GM10847 (cell line): ENCODE measurements around the gene DGKG.

ENCODE experiments used
- POLR2A ChIP-seq: IDR thresholded peaks from 2 replicates; pipeline ENCODE4 v1.6.1; 2011; ENCODE audit not compliant: insufficient read length; ENCODE audit errors: extremely low read depth

The DGKG gene

GRCh38 chr3:186361762-186362536 is at the start of gene DGKG:
Gene DGKG, minus strand, starts transcription at chr3:186362234. Its CDS starts 41,775 bp downstream, at chr3:186320459.
- no peak for TF ChIP-seq POLR2A

DNA sequence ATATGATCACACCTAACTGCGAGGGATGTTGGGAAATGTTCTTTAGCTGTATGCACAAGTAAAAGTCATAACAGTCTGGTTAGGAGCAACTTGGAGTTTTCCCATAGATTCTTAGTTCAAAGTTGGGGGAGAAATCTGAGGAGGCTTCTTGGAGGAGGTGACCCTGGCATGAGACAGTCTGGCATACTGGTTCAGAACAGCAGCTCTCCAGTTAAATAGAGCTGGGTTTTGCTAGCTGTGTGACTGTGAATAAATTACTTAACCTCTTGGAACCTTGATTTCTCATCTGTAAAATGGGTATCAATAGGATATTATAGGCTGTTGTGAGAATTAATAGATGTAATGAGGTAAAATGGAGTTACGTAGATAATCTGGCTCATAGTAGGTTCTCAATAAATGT is 49.1 kb upstream of the DGKG start:
- TF ChIP-seq POLR2A, result no peak

DNA sequence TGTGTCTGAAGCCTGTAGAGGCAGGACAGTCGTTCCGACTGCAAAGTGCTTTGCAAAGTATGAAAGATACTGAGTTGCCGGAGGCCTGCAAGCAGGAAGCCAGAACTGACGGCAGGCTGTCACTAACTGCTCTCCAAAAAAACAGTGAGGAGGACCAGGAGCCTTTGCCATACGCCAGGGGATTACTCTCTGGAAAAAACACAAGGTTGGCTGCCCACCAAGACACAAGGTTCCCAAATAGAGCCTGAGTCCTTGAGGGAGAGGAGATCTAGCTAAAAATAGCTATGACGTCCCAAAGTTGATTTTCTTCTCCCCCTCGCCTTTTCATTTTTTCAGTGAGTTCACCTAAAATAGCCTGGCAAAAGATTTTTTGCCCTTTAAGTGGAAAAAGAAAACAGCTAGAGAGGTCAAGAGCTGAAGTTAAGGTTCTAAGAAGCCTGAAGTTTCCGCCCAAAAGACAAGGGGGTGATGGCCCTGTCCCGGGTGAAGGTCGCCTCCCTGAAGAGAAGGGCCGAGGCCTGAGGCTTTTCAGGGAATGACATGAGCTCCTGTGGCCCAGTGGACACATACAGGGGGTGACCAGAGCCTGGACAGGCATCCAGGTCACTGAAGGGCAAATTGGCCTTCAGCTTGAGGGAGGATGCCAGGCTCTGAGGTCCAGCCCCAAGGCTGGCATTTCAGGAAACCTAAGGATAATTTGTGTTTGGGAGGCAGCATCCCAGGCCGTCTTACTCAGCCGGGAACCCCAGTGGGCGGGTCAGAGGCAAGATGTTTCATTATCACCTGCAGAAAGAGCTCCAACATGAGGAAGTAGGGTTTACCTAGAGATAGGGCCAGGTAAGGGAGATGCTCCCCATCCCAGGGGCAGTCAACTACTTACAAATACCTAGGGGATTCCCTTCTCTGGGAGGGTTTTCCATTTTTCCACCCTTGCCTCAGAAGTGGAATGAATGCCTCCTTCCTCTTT is 44.9 kb upstream of the DGKG start:
- TF ChIP-seq POLR2A, result no peak

DNA sequence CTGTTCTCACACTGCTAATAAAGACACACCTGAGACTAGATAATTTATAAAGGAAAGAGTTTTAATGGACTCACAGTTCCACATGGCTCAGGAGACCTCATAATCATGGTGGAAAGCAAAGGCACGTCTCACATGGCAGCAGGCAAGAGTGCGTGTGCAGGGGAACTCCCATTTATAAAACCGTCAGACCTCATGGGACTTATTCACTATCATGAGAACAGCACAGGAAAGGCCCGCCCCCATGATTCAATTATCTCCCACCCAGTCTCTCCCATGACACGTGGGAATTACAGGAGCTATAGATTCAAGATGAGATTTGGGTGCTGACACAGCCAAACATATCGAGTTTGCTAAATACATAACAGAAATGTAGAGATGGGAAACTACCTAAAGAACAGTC is 39.5 kb upstream of the DGKG start:
- TF ChIP-seq POLR2A, result no peak

DNA sequence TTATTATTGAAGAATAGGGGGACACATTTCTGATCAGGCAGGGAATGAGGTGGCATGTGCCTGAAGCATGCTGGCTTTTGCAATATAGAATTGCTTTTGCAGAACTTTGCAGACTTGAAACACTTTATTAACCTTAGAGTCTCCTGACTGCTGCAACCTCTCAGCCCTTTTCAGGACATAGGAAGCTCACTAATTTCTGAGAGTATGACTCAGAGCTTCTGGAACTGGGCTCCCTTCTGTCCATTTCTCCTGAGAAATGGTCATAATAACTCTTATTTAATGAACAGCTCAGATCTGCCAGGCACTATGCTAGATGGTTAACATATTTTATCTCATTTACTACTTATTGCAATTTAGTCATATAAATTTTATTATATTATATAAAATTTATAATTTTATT is 38.6 kb upstream of the DGKG start:
- TF ChIP-seq POLR2A, result no peak

- TF ChIP-seq POLR2A, result no peak
These were observed 38.0 kb upstream of the DGKG start for GRCh38 chr3:186400026-186400425.

DNA sequence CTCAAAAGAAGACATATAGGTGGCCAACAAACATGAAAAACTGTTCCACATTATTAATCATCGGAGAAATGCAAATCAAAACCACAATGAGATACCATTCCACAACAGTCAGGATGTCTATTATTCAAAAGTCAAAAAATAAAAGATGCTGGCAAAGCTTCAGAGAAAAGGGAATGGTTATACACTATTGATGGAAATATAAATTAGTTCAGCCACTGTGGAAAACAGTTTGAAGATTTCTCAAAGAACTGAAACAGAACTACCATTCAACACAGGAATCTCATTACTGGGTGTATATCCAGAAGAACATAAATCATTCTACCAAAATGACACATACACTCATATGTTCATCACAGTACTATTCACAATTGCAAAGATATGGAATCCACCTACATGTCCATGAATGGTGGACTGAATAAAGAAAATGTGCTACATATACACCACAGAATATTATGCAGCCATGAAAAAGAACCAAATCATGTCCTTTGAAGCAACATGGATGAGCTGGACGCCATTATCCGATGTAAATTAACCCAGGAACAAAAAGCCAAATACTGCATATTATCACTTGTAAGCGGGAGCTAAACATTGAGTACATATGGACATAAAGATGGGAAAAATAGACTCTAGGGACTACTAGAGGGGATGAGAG is 32.7 kb upstream of the DGKG start:
- TF ChIP-seq POLR2A, result no peak

- TF ChIP-seq POLR2A, result no peak
These were observed 25.0 kb upstream of the DGKG start for GRCh38 chr3:186386883-186387560.

DNA sequence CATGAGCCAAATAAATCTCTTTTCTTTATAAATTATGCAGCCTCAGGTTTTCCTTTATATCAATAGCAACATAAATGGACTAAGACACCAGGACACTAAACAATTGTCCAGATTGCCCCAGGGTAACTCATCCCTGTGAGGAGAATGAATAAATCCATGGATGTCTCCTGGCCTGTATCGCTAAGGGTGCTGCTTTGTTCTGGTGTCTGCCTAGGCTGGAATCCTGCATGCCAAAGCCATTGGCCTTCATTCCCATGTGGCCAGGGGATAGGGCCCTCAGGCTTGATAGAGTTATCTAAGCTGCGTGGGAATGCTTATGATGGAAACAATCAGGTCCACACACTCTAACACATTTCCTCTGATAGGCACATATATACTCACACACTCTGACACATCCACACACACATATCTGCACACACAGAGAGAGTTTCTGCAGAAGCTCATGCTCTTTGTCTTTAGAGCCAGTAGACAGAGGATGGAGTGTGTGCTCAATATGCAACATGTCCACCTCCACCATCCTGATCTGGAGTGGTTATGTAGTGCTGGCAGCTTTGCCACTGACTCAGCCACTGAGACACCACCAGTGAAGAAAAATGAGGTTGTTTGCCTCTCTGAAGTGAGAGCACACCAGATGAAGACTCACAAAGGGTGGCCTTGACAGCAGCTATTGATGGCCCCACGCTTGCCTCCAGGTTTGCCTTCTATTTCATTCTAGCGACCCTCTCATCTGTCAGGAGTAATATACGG is 24.0 kb upstream of the DGKG start:
- TF ChIP-seq POLR2A, result no peak

DNA sequence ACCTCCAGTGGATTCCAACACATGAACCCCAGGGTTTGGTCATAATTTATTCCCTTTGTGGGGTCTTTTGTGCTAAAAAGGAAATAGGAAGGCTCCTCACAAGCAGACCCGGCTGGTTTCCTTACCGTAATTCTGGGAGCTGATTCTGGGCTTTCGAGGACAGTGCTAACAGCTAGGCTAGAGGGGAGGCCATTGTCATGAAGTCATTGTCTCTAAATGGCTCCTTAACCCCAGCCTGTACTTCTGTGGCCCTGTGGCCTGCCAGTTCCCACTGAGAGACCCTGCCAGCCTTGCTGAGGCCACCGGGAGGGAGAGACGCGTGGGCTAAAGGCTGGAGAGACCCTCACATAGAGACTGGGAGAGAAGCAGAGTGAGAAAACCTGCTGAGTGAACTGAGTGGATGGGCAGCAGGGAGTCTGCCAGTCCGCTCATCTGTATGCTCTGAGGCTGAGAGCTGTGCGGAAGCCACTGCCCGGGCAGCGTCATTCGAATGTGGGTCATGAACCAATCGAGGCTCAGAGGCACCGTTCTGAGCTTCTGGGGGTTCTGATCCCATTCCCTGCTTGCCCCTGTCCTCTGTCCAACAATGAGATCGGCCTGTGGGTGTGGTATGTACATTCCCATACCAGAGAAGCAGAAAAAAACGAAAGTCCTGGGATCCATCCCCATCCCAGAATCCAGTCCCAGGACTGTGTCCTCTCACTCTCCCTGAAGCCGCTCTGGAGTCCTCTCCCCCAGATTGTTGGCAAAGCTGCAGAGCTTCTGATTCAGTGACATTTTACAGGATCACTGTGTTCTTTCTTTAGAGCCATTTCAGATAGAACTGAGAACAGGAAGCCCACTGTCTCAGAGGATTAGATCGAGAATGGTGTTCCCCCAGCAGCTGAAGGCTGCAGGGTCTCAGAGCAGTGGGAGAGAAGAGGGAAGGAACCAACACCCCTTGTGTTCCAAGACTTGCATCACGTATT is 21.3 kb upstream of the DGKG start:
- TF ChIP-seq POLR2A, result no peak

DNA sequence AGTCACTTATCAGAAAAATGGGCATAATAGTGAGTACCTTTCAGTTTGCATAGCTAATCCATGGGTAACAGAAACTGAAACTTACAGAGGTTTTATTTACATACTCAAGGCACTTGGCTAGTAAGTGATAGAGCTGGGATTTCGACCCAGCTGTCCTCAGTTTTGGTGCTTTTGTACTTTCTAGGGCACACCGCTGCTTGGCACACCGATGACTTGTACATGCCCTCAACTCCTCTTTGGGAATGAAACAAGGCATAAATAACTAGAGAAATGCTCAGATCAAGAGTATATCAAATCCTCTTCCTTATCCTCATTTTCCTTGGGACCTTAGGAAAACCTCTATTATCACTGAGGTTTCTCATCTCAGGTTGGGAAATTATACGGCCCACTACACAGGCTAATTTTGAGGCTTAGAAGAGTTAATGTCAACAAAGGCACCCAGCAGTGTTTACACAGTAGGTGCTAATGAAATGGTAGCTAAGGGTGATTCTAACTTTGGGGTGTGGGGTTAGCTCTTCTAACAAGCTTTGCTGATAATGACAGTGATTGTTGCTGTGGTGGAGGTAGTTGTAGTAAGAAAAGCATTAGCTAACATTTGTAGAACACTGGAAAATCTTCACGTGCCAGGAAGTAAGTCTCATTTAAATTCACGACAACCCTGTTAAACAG is 20.3 kb upstream of the DGKG start:
- TF ChIP-seq POLR2A, result no peak

- TF ChIP-seq POLR2A, result no peak
These were observed 19.6 kb upstream of the DGKG start for GRCh38 chr3:186381424-186382216.
